ENCODE results near the gene PARP8. TPM values are rescaled to one million over a fixed set of nuclear protein-coding genes. Genes with fewer than 3 reads are reported as not detected.

The PARP8 gene
- total and polyA plus RNA-seq, 9 of the 15 experiments (the other 6 are each of a cell fraction or from before 2014, with no cell fraction given): 0.03 to 0.31 TPM; not detected in 7

DNA sequence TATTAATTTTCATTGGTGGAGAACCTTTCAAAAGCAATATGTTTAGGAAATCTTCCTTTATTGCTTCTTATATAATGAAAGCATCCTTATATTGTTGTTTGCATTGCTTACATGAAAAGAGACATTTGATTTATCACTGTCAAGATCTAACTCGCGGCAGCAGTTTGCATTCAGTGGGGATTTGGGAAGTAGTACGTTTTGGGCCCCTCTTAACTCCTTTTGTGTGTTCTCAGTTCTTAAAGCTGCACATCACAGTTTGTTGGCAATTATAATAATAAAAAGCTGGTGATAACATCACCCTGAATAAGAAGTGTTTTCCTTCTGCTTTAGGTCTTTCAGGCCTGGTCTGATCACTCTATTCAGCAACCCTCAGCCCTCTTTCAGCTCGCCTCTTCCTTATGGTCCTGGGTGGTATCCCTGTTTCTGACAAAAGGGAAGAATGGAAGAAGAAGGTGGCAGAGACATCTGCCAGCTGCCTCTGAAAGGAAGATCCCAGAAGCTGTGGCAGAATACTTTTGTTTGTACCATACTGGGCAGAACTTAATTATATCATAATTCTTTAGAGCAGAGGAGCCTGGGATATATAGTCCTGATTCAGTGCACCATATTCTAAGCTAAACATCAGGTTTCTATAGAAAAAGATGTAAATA, 53.7 kb downstream of the PARP8 start:
- no peak overlapping the region for H3K9ac ChIP-seq (ENCODE audit: insufficient read depth in 1 of 2, low read depth in 2 of 2, low read length in 2 of 2)
- 0% methylated on average over 4 of the region's 4 CpGs for WGBS (ENCODE audit: insufficient coverage, low coverage, missing lambda C conversion rate)
- no peak for FAIRE-seq
- in situ Hi-C loops (cut with MboI): no loop called here
- ATAC-seq: no peak
- no peak for DNase-seq (ENCODE audit: extremely low read depth in 1 of 4, low spot score in 3 of 4)
- H2AFZ ChIP-seq (ENCODE audit: low read depth, low read length): no peak overlapping the region
- H3K27me3 ChIP-seq (ENCODE audit: control insufficient read depth in 2 of 2, insufficient read depth in 2 of 2, low read length in 2 of 2): no peaks in the 10 kb centered on the region
- H4K20me1 ChIP-seq (replicated peaks; ENCODE audit: control insufficient read depth, insufficient read depth, low read length): no peaks in the 10 kb centered on the region
- intact Hi-C loops (cut with micrococcal nuclease): no loop called here
- ChIA-PET CTCF (ENCODE audit: low intra/inter-chr PET ratio) (no interaction called here), POLR2A (no interaction called here)
- H3K36me3 ChIP-seq (ENCODE audit: control insufficient read depth, insufficient read depth, low read length): no peaks in the 10 kb centered on the region
- H3K79me2 ChIP-seq (ENCODE audit: control insufficient read depth, insufficient read depth, low read length): no peaks in the 10 kb centered on the region
- H3K9me1 ChIP-seq (ENCODE audit: control insufficient read depth, insufficient read depth, low read length): no peaks in the 10 kb centered on the region
- no peaks in the 10 kb centered on the region for H3K4me1 ChIP-seq (replicated peaks in 1 of 2; ENCODE audit: control insufficient read depth in 2 of 2, insufficient read depth in 2 of 2, low read length in 2 of 2)
- no TSS peak for BruUV-seq (replicated peaks)
- H3K4me2 ChIP-seq (ENCODE audit: insufficient read depth, low read length): no peak overlapping the region
- H3K27ac ChIP-seq (ENCODE audit: extremely low read depth, low read depth, low read length): no peak overlapping the region
- no peak overlapping the region for H3K4me3 ChIP-seq
- TF ChIP-seq RAD21 (CRISPR knock-in tag; conservative IDR thresholded peaks at IDR 0.05 in 1 of 2, IDR thresholded peaks at IDR 0.05 in 1 of 2): no peak
- no peak for TF ChIP-seq ZNF584 (CRISPR knock-in tag; IDR thresholded peaks at IDR 0.05; ENCODE audit: low read depth)
- no peak for TF ChIP-seq KAT2B (IDR thresholded peaks at IDR 0.05; ENCODE audit: low read depth, low read length)
- no peak for TF ChIP-seq RBM15 (IDR thresholded peaks at IDR 0.05; ENCODE audit: insufficient read depth, low read length)
- no peak for TF ChIP-seq CBFA2T2 (conservative IDR thresholded peaks at IDR 0.05)
- no peak for TF ChIP-seq FOXJ3 (CRISPR knock-in tag; IDR thresholded peaks at IDR 0.05)
- no peak for TF ChIP-seq GTF2E2 (tag; IDR thresholded peaks at IDR 0.05)
- TF ChIP-seq ZNF785 (CRISPR knock-in tag; IDR thresholded peaks at IDR 0.05): no peak
- TF ChIP-seq, protein P1, sequence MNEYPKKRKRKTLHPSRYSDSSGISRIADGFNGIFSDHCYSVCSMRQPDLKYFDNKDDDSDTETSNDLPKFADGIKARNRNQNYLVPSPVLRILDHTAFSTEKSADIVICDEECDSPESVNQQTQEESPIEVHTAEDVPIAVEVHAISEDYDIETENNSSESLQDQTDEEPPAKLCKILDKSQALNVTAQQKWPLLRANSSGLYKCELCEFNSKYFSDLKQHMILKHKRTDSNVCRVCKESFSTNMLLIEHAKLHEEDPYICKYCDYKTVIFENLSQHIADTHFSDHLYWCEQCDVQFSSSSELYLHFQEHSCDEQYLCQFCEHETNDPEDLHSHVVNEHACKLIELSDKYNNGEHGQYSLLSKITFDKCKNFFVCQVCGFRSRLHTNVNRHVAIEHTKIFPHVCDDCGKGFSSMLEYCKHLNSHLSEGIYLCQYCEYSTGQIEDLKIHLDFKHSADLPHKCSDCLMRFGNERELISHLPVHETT (CRISPR knock-in tag; conservative IDR thresholded peaks at IDR 0.05 in 1 of 2, IDR thresholded peaks at IDR 0.05 in 1 of 2): no peak
- no peak for TF ChIP-seq PTBP1 (IDR thresholded peaks at IDR 0.05; ENCODE audit: low read depth, low read length)
- H3K9me3 ChIP-seq (replicated peaks; ENCODE audit: control insufficient read depth, insufficient read depth, low read depth, low read length): peaks cover 2% of the 10 kb centered on the region; the same call in 1 of the 2 replicates
